Suprapubic skin (tissue), 4 donors: ENCODE measurements around the gene ATG16L2. TPM values are rescaled to one million over a fixed set of nuclear protein-coding genes. Genes with fewer than 3 reads are reported as not detected.

Experiments
- DNase-seq, 2 donors: peaks; one replicate each; pipeline ENCODE4 v3.0.0-alpha.2; 2019; ENCODE audit warnings: low spot score in 2 of 2
- H3K27ac ChIP-seq: fragments of 200-600 bp; sonication (generic); one replicate; pipeline ENCODE4 v1.5.1; 2019
- H3K27me3 ChIP-seq: fragments of 200-600 bp; sonication (generic); one replicate; pipeline ENCODE4 v1.5.1; 2019
- H3K36me3 ChIP-seq: fragments of 200-600 bp; sonication (generic); one replicate; pipeline ENCODE4 v1.5.1; 2019
- H3K4me1 ChIP-seq: fragments of 200-600 bp; sonication (generic); one replicate; pipeline ENCODE4 v1.5.1; 2019
- H3K4me3 ChIP-seq: fragments of 200-600 bp; sonication (generic); one replicate; pipeline ENCODE4 v1.5.1; 2019; ENCODE audit warnings: mild to moderate bottlenecking
- H3K9me3 ChIP-seq: fragments of 200-600 bp; sonication (generic); one replicate; pipeline ENCODE4 v1.5.1; 2019
- EP300 ChIP-seq: sonication (generic); formaldehyde crosslinking; IDR thresholded peaks from one replicate; pipeline ENCODE4 v1.6.1; 2017; ENCODE audit warnings: antibody characterized with exemption
- POLR2A ChIP-seq, 2 donors: fragments of 450-650 bp; IDR thresholded peaks; one replicate each; pipeline ENCODE4 v1.6.1; 2017; ENCODE audit warnings: antibody characterized with exemption in 2 of 2, mild to moderate bottlenecking in 2 of 2, moderate library complexity in 2 of 2
- POLR2AphosphoS5 ChIP-seq, 3 donors: sonication (generic); formaldehyde crosslinking; IDR thresholded peaks; one replicate each; pipeline ENCODE4 v1.6.1; 2017; ENCODE audit warnings: antibody characterized with exemption in 3 of 3
- WGBS: methylation state at CpG from one replicate; pipeline ENCODE4 v1.1.5; 2018; 5-methylcytosine and 5-hydroxymethylcytosine counted together
- total RNA-seq, 4 donors: library from RNA; depleted of rRNA; stranded (reverse); fragments of >200 nt; gene quantifications; one replicate each; pipeline ENCODE4 v1.1.0, GENCODE V29; 2016
- TF ChIP-seq, protein P1 (sequence below), 2 donors: fragments of 200-600 bp in 1 of 2; fragments of 450-650 bp in 1 of 2; sonication (generic) in 1 of 2; IDR thresholded peaks; one replicate each; pipeline ENCODE4 v1.5.1; 2016 to 2019; ENCODE audit warnings: antibody characterized with exemption in 2 of 2, mild to moderate bottlenecking in 1 of 2, moderate library complexity in 1 of 2

ATG16L2 gene
- total RNA-seq, 4 donors from 2014 or later, result 81.9 to 231 (median 111) TPM

DNA sequence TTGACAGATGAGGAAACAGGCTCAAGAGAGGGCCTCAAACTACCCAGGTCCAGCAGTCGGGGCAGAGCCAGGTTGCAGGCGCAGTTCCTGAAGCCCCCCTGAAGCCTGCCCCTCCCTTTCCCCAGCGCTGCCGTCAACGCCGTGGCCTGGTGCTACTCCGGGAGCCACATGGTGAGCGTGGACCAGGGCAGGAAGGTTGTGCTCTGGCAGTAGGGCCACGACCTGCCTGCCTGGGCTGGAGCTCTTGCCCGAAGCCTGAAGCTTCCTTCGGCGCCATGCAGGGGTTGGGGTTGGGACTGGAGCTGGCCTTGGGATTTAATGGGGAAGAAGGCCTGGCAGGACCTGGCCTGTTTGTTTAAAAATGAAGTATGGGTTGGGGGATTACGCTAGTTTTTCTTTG, 15.0 kb downstream of the ATG16L2 start:
- no peak overlapping the region for H3K27ac ChIP-seq
- no peak for TF ChIP-seq EP300
- TF ChIP-seq, protein P1, sequence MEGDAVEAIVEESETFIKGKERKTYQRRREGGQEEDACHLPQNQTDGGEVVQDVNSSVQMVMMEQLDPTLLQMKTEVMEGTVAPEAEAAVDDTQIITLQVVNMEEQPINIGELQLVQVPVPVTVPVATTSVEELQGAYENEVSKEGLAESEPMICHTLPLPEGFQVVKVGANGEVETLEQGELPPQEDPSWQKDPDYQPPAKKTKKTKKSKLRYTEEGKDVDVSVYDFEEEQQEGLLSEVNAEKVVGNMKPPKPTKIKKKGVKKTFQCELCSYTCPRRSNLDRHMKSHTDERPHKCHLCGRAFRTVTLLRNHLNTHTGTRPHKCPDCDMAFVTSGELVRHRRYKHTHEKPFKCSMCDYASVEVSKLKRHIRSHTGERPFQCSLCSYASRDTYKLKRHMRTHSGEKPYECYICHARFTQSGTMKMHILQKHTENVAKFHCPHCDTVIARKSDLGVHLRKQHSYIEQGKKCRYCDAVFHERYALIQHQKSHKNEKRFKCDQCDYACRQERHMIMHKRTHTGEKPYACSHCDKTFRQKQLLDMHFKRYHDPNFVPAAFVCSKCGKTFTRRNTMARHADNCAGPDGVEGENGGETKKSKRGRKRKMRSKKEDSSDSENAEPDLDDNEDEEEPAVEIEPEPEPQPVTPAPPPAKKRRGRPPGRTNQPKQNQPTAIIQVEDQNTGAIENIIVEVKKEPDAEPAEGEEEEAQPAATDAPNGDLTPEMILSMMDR (IDR thresholded peaks at IDR 0.05), result no peak
- TF ChIP-seq POLR2A (IDR thresholded peaks at IDR 0.05), result no peak
- TF ChIP-seq POLR2AphosphoS5 (IDR thresholded peaks at IDR 0.05), result no peak
- DNase-seq, result peak in 1 of 2 donors; percentile 71
- H3K4me3 ChIP-seq, result no peak overlapping the region
- H3K36me3 ChIP-seq, result peaks cover 38% of the 10 kb centered on the region
- WGBS, result 90% methylated on average over 13 of the region's 13 CpGs
- peaks cover 23% of the 10 kb centered on the region for H3K4me1 ChIP-seq
- H3K9me3 ChIP-seq, result no peaks in the 10 kb centered on the region
- no peaks in the 10 kb centered on the region for H3K27me3 ChIP-seq

DNA sequence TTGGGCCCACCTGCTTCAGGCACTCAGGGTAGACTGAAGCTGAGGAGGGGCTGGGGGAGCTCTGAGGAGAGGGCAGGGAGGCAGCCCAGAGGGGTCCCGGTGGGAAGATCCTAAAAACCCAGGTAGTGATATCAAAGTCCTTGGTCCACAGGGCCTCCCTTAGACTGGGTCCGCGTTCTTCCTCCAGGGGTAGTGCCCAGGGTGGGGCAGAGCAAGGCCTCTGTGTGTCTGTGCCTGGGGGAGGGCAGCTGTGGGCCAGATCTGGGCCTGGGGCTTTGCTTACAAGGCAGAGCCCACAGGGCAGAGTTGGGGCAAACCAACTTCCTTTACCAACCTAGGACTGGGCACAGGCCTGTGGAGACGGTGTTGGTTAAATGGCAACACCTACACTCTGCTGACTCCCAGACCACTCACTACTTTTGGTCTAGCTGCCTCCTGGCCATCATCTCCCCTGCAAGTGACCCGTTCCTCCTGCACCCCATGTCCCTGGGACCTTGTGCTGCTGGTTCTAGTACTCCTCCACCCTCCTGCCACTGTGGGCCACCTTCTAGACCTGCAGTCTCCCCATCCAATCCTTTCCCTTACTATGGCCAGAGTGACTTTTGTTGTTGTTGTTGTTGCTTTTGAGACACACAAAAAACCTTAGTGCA, 15.8 kb downstream of the ATG16L2 start:
- H3K9me3 ChIP-seq, result no peaks in the 10 kb centered on the region
- TF ChIP-seq POLR2AphosphoS5 (IDR thresholded peaks at IDR 0.05) (no peak), EP300 (no peak), POLR2A (IDR thresholded peaks at IDR 0.05) (no peak)
- TF ChIP-seq, protein P1 (IDR thresholded peaks at IDR 0.05), result no peak
- H3K27ac ChIP-seq, result no peak overlapping the region
- H3K4me1 ChIP-seq, result peaks cover 23% of the 10 kb centered on the region
- H3K4me3 ChIP-seq, result no peak overlapping the region
- peaks cover 30% of the 10 kb centered on the region for H3K36me3 ChIP-seq
- no peak for DNase-seq
- 98% methylated on average over 5 of the region's 5 CpGs for WGBS
- no peaks in the 10 kb centered on the region for H3K27me3 ChIP-seq

DNA sequence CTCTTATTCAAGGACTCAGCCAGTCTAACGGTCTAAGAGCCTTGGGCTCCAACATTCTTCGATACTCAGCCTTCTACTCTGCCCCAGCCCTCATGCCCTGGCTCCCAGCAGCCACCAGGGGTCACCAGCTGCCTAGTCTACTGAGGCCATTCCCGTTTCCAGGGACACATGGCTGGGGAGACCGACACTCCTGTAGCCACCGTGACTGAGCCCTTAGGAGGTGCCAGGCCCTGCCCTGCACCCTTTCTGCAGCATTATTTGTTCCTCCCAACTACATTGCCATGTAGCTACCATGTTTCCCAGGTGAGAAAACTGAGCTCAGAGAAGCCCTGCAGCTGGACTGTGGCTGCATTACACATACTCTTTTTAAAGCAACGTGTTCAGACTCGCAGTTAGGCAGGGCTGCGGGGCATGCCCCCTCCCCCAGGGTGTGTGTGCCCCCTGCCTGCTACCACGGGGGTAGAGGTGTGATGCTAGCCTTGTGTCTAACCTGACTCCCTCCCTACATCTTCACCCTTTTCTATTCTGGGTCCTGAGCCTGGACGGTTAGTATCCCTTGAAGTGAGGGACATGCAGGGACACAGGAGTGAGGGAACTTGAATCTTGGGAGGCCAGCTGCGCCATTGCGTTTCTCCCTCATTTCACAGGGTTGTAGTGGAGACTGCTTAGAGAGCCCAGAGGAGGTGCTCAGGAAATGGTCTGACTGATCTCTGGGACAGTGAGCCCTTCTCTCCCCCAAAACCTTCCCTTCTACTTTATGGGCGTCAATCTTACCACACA, 17.5 kb downstream of the ATG16L2 start:
- no peak overlapping the region for H3K27ac ChIP-seq
- WGBS, result 44% methylated on average over 8 of the region's 13 CpGs
- no peaks in the 10 kb centered on the region for H3K27me3 ChIP-seq
- peaks cover 31% of the 10 kb centered on the region for H3K4me1 ChIP-seq
- no peak overlapping the region for H3K4me3 ChIP-seq
- no peaks in the 10 kb centered on the region for H3K9me3 ChIP-seq
- peak in 1 of 2 donors; percentile 86 for DNase-seq
- H3K36me3 ChIP-seq, result peaks cover 19% of the 10 kb centered on the region
- no peak for TF ChIP-seq POLR2A (IDR thresholded peaks at IDR 0.05)
- TF ChIP-seq POLR2AphosphoS5 (IDR thresholded peaks at IDR 0.05), result no peak
- no peak for TF ChIP-seq EP300
- TF ChIP-seq, protein P1 (IDR thresholded peaks at IDR 0.05), result peak; percentile 89 to 91

DNA sequence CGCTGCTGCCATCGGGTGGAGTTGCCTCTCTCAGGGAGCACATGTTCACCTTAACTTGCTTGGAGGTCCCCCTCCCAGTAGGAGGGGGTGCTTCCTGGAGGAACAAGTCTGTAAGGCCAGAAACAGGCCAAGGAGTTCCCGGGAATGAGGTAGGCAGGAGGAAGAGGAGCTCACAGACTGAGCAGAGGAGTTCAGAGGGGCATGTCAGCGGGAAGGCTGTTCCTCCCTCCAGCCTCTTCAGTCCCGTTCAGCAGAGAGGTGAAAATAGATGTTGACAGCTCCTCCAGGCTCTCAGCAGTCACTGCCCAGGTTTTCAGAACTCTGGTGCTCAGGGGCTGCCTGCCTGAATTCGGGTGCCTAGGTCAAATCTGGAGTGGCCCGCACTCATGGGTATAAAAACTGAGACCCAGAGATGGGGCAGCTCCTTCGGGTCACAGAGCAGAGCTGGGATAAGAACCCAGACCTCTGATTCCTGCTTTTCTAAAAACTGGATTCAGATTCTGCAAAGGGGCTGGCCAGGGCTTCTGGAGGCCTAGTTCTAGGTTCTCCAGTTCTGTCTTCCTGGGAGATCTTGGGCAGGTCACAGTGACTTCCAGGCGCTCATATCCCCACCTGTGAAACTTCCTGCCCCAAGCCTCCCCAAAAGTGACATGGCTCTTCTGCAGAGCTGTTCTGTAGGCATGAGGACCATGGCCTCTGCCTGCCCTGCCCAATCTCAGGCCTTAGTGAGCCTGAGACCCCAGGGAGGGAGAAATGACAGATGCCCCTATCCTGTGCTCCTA, 18.3 kb downstream of the ATG16L2 start:
- no peak for TF ChIP-seq EP300
- TF ChIP-seq, protein P1 (IDR thresholded peaks at IDR 0.05), result no peak
- no peak for TF ChIP-seq POLR2A (IDR thresholded peaks at IDR 0.05)
- TF ChIP-seq POLR2AphosphoS5 (IDR thresholded peaks at IDR 0.05), result no peak
- H3K4me3 ChIP-seq, result no peak overlapping the region
- H3K4me1 ChIP-seq, result peaks cover 31% of the 10 kb centered on the region
- no peak overlapping the region for H3K27ac ChIP-seq
- peaks cover 23% of the 10 kb centered on the region for H3K36me3 ChIP-seq
- no peaks in the 10 kb centered on the region for H3K27me3 ChIP-seq
- no peak for DNase-seq
- 68% methylated on average over 9 of the region's 9 CpGs for WGBS
- no peaks in the 10 kb centered on the region for H3K9me3 ChIP-seq
